Breast epithelium (tissue), 4 donors: ENCODE results near the gene LBHD2. TPM values are rescaled to one million over a fixed set of nuclear protein-coding genes. Genes with fewer than 3 reads are reported as not detected.
A peak's percentile ranks its signal among the peaks of the same experiment; 100 is the strongest.

Experiments used
- DNase-seq, 2 donors: peaks; one replicate each; pipeline ENCODE4 v3.0.0-alpha.2; 2019; ENCODE audit warnings: low spot score in 2 of 2
- H3K27ac ChIP-seq, 2 donors: fragments of 200-600 bp; sonication (generic) in 1 of 2; one replicate each; pipeline ENCODE4 v1.5.1; 2016 to 2019; ENCODE audit warnings: mild to moderate bottlenecking in 1 of 2
- H3K27me3 ChIP-seq, 2 donors: fragments of 200-600 bp; sonication (generic) in 1 of 2; one replicate each; pipeline versions ENCODE4 v1.5.1 to v1.6.0; 2017 to 2019; ENCODE audit warnings: control low read depth in 1 of 2, mild to moderate bottlenecking in 1 of 2
- H3K36me3 ChIP-seq: fragments of 200-600 bp; one replicate; pipeline ENCODE4 v1.5.1; 2019
- H3K4me1 ChIP-seq, 2 donors: fragments of 200-600 bp; sonication (generic); one replicate each; pipeline ENCODE4 v1.5.1; 2016 to 2019; ENCODE audit warnings: control low read depth in 1 of 2
- H3K4me3 ChIP-seq, 3 donors: fragments of 200-600 bp; sonication (generic); 1 replicate in 2 of 3; 2 replicates in 1 of 3; pipeline ENCODE4 v1.5.1; 2016 to 2019; ENCODE audit warnings: mild to moderate bottlenecking in 3 of 3, moderate library complexity in 2 of 3
- H3K9me3 ChIP-seq, 2 donors: fragments of 200-600 bp; sonication (generic) in 1 of 2; one replicate each; pipeline ENCODE4 v1.5.1; 2016 to 2019; ENCODE audit warnings: control low read depth in 1 of 2
- CTCF ChIP-seq, 3 donors: fragments of 450-650 bp; IDR thresholded peaks; one replicate each; pipeline ENCODE4 v1.5.1; 2016 to 2017; ENCODE audit warnings: antibody characterized with exemption in 3 of 3, mild to moderate bottlenecking in 3 of 3, moderate library complexity in 3 of 3
- POLR2A ChIP-seq: fragments of 450-650 bp; IDR thresholded peaks from one replicate; pipeline ENCODE4 v1.6.1; 2016; ENCODE audit warnings: antibody characterized with exemption, mild to moderate bottlenecking, moderate library complexity
- POLR2AphosphoS5 ChIP-seq, 3 donors: sonication (generic); formaldehyde crosslinking; IDR thresholded peaks; one replicate each; pipeline ENCODE4 v1.6.1; 2017; ENCODE audit warnings: antibody characterized with exemption in 3 of 3
- intact Hi-C: fragments of 100-400 bp; cut with DNase I; formaldehyde crosslinking; loops from one replicate; pipeline ENCODE4 v1.15.1; 2023; ENCODE audit warnings: low total_unique reads
- total RNA-seq, 3 donors: library from RNA; depleted of rRNA; stranded (reverse); fragments of >200 nt; gene quantifications; one replicate each; pipeline ENCODE4 v1.1.0, GENCODE V29; 2016

LBHD2 gene
- total RNA-seq, 3 donors from 2014 or later = not detected

GRCh38 chr14:103134405-103134804, 50.4 kb downstream of the LBHD2 start:
- no peak for TF ChIP-seq POLR2A
- no peak for TF ChIP-seq POLR2AphosphoS5 (IDR thresholded peaks at IDR 0.05)
- TF ChIP-seq CTCF (IDR thresholded peaks at IDR 0.05) = no peak
- Histone ChIP-seq H3K27me3 (no peaks in the 10 kb centered on the region), H3K9me3 (no peaks in the 10 kb centered on the region), H3K4me3 (no peak overlapping the region), H3K4me1 (peaks cover 8 to 36% of the 10 kb centered on the region in 2 donors), H3K36me3 (no peaks in the 10 kb centered on the region), H3K27ac (no peak overlapping the region)
- DNase-seq = no peak
- intact Hi-C loops = no loop called here

- no peak overlapping the region for H3K4me3 ChIP-seq
- no peaks in the 10 kb centered on the region for H3K27me3 ChIP-seq
- peaks cover 8 to 31% of the 10 kb centered on the region in 2 donors for H3K4me1 ChIP-seq
- TF ChIP-seq CTCF (IDR thresholded peaks at IDR 0.05) (no peak), POLR2AphosphoS5 (IDR thresholded peaks at IDR 0.05) (no peak), POLR2A (no peak)
- no peak for DNase-seq
- H3K36me3 ChIP-seq = no peaks in the 10 kb centered on the region
- intact Hi-C loops = loop anchor here (5.0 kb wide), 1 partner anchor 677 kb away; no protein-coding TSS in a partner anchor
- H3K27ac ChIP-seq = no peak overlapping the region
- no peaks in the 10 kb centered on the region for H3K9me3 ChIP-seq
Measured at GRCh38 chr14:103134919-103135318, 50.9 kb downstream of the LBHD2 start.

- Histone ChIP-seq H3K4me1 (peaks cover 8 to 25% of the 10 kb centered on the region in 2 donors), H3K4me3 (no peak overlapping the region), H3K27ac (no peak overlapping the region), H3K36me3 (no peaks in the 10 kb centered on the region), H3K9me3 (no peaks in the 10 kb centered on the region), H3K27me3 (no peaks in the 10 kb centered on the region)
- DNase-seq = no peak
- TF ChIP-seq POLR2AphosphoS5 (IDR thresholded peaks at IDR 0.05) (no peak), CTCF (IDR thresholded peaks at IDR 0.05) (no peak), POLR2A (no peak)
- intact Hi-C loops = loop anchor here (5.0 kb wide), 1 partner anchor 677 kb away; no protein-coding TSS in a partner anchor
Measured at GRCh38 chr14:103135333-103136260, 51.6 kb downstream of the LBHD2 start.

GRCh38 chr14:103136388-103137271, 52.6 kb downstream of the LBHD2 start:
- Histone ChIP-seq H3K4me1 (peaks cover 8 to 15% of the 10 kb centered on the region in 2 donors), H3K9me3 (no peaks in the 10 kb centered on the region), H3K27me3 (no peaks in the 10 kb centered on the region), H3K27ac (peak overlapping the region in 1 of 2 donors; percentile 35), H3K4me3 (no peak overlapping the region), H3K36me3 (no peaks in the 10 kb centered on the region)
- DNase-seq = no peak
- intact Hi-C loops = loop anchor here (5.0 kb wide), 1 partner anchor 676 kb away; no protein-coding TSS in a partner anchor
- no peak for TF ChIP-seq POLR2A
- TF ChIP-seq POLR2AphosphoS5 (IDR thresholded peaks at IDR 0.05) = no peak
- no peak for TF ChIP-seq CTCF (IDR thresholded peaks at IDR 0.05)
